ENCODE results near the gene LILRB4.

Gene LILRB4

GRCh38 chr19:54660306-54660705, 2.5 kb upstream of the LILRB4 start:
- TF ChIP-seq CTCF (IDR thresholded peaks at IDR 0.05; ENCODE audit: low read depth, low read length): no peak
- no peak for DNase-seq (ENCODE audit: extremely low read depth, low read depth)

- no peak for TF ChIP-seq CTCF (IDR thresholded peaks at IDR 0.05; ENCODE audit: low read depth, low read length)
- DNase-seq (ENCODE audit: extremely low read depth, low read depth): no peak
Observed at GRCh38 chr19:54660964-54661363, 1.8 kb upstream of the LILRB4 start.

- TF ChIP-seq CTCF (IDR thresholded peaks at IDR 0.05; ENCODE audit: low read depth, low read length): no peak
- DNase-seq (ENCODE audit: extremely low read depth, low read depth): no peak
Observed at GRCh38 chr19:54661846-54662481, 821 bp upstream of the LILRB4 start.

- no peak for TF ChIP-seq CTCF (IDR thresholded peaks at IDR 0.05; ENCODE audit: low read depth, low read length)
- no peak for DNase-seq (ENCODE audit: extremely low read depth, low read depth)
Observed at GRCh38 chr19:54665530-54665929, 2.7 kb downstream of the LILRB4 start.

- no peak for TF ChIP-seq CTCF (IDR thresholded peaks at IDR 0.05; ENCODE audit: low read depth, low read length)
- no peak for DNase-seq (ENCODE audit: extremely low read depth, low read depth)
Observed at GRCh38 chr19:54667217-54667616, 4.4 kb downstream of the LILRB4 start.

GRCh38 chr19:54668353-54668752, 5.6 kb downstream of the LILRB4 start:
- TF ChIP-seq CTCF (IDR thresholded peaks at IDR 0.05; ENCODE audit: low read depth, low read length): no peak
- DNase-seq (ENCODE audit: extremely low read depth, low read depth): no peak

GRCh38 chr19:54670576-54671357, 8.0 kb downstream of the LILRB4 start:
- TF ChIP-seq CTCF (IDR thresholded peaks at IDR 0.05; ENCODE audit: low read depth, low read length): no peak

More at GRCh38 chr19:54670576-54671357, 8.0 kb downstream of the LILRB4 start:
- DNase-seq (ENCODE audit: extremely low read depth, low read depth): no peak

Data from AG09319 (cell line).